ENCODE measurements around the gene SLIT1.

- no peak for TF ChIP-seq RAD21 (IDR thresholded peaks at IDR 0.05; ENCODE audit: low read depth)
- TF ChIP-seq EP300 (IDR thresholded peaks at IDR 0.05; ENCODE audit: borderline replicate concordance), result no peak
- TF ChIP-seq FOXM1 (IDR thresholded peaks at IDR 0.05; ENCODE audit: borderline replicate concordance, low read depth), result no peak
- no peak for TF ChIP-seq REST (IDR thresholded peaks at IDR 0.05; ENCODE audit: low read depth)
- no peak for TF ChIP-seq TAF1 (IDR thresholded peaks at IDR 0.05; ENCODE audit: low read depth)
- TF ChIP-seq TEAD4 (IDR thresholded peaks at IDR 0.05), result no peak
- no peak for TF ChIP-seq CREB1 (IDR thresholded peaks at IDR 0.05; ENCODE audit: low read depth)
- no peak for TF ChIP-seq YY1 (IDR thresholded peaks at IDR 0.05; ENCODE audit: low read depth)
- TF ChIP-seq NFIC (IDR thresholded peaks at IDR 0.05), result no peak
Measured at GRCh38 chr10:97016728-97017473, 168.9 kb downstream of the SLIT1 start.
